Common myeloid progenitor, CD34-positive (primary cell): ENCODE results near the gene UGCG. TPM values are rescaled to one million over a fixed set of nuclear protein-coding genes. Genes with fewer than 3 reads are reported as not detected.

Source experiments
- CTCF ChIA-PET: fragments of 350-600 bp; sonication (Branson Sonifier 250); formaldehyde crosslinking; loops from one replicate; lab custom pipeline; 2021; ENCODE audit warnings: antibody characterized with exemption; lab: Charles Lee
- POLR2A ChIA-PET: fragments of 350-600 bp; sonication (Branson Sonifier 250); formaldehyde crosslinking; loops from one replicate; lab custom pipeline; 2021; ENCODE audit warnings: antibody characterized with exemption; lab: Charles Lee
- DNase-seq, 3 donors: peaks; one replicate each; pipeline versions ENCODE4 v3.0.0 to v3.0.0-alpha.2; 2013
- H3K27ac ChIP-seq, 2 experiments: 1 replicate in 1 of 2; 2 replicates in 1 of 2; pipeline ENCODE4 v1.7.0; 2013; ENCODE audit warnings: inconsistent platforms in 2 of 2, low read length in 2 of 2, mild to moderate bottlenecking in 2 of 2, low read depth in 1 of 2, moderate library complexity in 1 of 2; ENCODE audit not compliant: severe bottlenecking in 2 of 2, insufficient read depth in 1 of 2, poor library complexity in 1 of 2
- H3K27me3 ChIP-seq, 5 experiments: replicated peaks in 2 of 5; 1 replicate in 3 of 5; 2 replicates in 2 of 5; pipeline versions ENCODE4 v1.6.1 to v1.7.0; 2013; ENCODE audit warnings: low read length in 4 of 5, mild to moderate bottlenecking in 2 of 5, moderate library complexity in 2 of 5, inconsistent platforms in 1 of 5; ENCODE audit not compliant: insufficient read depth in 5 of 5, control insufficient read depth in 4 of 5
- H3K36me3 ChIP-seq, 4 experiments: 1 replicate in 2 of 4; 2 replicates in 2 of 4; pipeline versions ENCODE4 v1.6.1 to v1.7.0; 2013; ENCODE audit warnings: low read length in 3 of 4, control low read depth in 1 of 4, mild to moderate bottlenecking in 1 of 4; ENCODE audit not compliant: control insufficient read depth in 4 of 4, insufficient read depth in 4 of 4
- H3K4me1 ChIP-seq, 4 experiments: 1 replicate in 3 of 4; 2 replicates in 1 of 4; pipeline versions ENCODE4 v1.6.1 to v1.7.1; 2013; ENCODE audit warnings: low read length in 3 of 4, mild to moderate bottlenecking in 3 of 4, control low read depth in 1 of 4, inconsistent platforms in 1 of 4, moderate library complexity in 1 of 4; ENCODE audit not compliant: control insufficient read depth in 4 of 4, insufficient read depth in 4 of 4; ENCODE audit errors: control extremely low read depth in 1 of 4
- H3K4me3 ChIP-seq, 7 experiments: 1 replicate in 4 of 7; 2 replicates in 3 of 7; pipeline versions ENCODE4 v1.5.1 to v1.7.0; 2013; ENCODE audit warnings: mild to moderate bottlenecking in 7 of 7, low read length in 6 of 7, moderate library complexity in 6 of 7, inconsistent platforms in 2 of 7, low read depth in 2 of 7, control low read depth in 1 of 7; ENCODE audit not compliant: insufficient read depth in 4 of 7, control insufficient read depth in 1 of 7; ENCODE audit errors: extremely low read depth in 1 of 7
- H3K9me3 ChIP-seq, 5 experiments: 1 replicate in 4 of 5; 2 replicates in 1 of 5; pipeline versions ENCODE4 v1.6.1 to v1.7.1; 2013; ENCODE audit warnings: low read length in 4 of 5, mild to moderate bottlenecking in 2 of 5, inconsistent platforms in 1 of 5, low read depth in 1 of 5, moderate library complexity in 1 of 5; ENCODE audit not compliant: control insufficient read depth in 4 of 5, insufficient read depth in 2 of 5; ENCODE audit errors: control extremely low read depth in 1 of 5
- WGBS: methylation state at CpG from one replicate; pipeline ENCODE4 v1.1.5; 2013; ENCODE audit not compliant: insufficient coverage; 5-methylcytosine and 5-hydroxymethylcytosine counted together
- polyA plus RNA-seq: library from polyadenylated mRNA; unstranded; fragments of 120-200 nt; gene quantifications from one replicate; pipeline ENCODE4 v1.2.1, GENCODE V29; 2013

The UGCG gene
- 5.0 TPM for polyA plus RNA-seq

GRCh38 chr9:111895996-111896941, at the start of gene UGCG:
UGCG (plus strand) TSS chr9:111896814; CDS start chr9:111897216, 402 bp downstream.
- peaks cover 0 to 3% (median 0%) of the 10 kb centered on the region in 5 experiments for H3K27me3 ChIP-seq
- DNase-seq = peak; percentile 75 to 89 (median 88)
- no peaks in the 10 kb centered on the region for H3K36me3 ChIP-seq
- 1% methylated on average over 63 of the region's 84 CpGs for WGBS
- H3K27ac ChIP-seq = peak within 1 kb of the TSS in 1 of 2 experiments; percentile 75
- H3K9me3 ChIP-seq = no peaks in the 10 kb centered on the region
- peaks cover 11 to 19% (median 14%) of the 10 kb centered on the region in 4 experiments for H3K4me1 ChIP-seq
- ChIA-PET POLR2A (no interaction called here), CTCF (interaction anchor here (1.0 kb wide), 1 partner anchor 178 kb away, joined by 5 read pairs; no protein-coding TSS in a partner anchor)
- peak within 1 kb of the TSS; percentile 81 to 94 (median 87) for H3K4me3 ChIP-seq

GRCh38 chr9:111851553-111851952, 45.1 kb upstream of the UGCG start:
- H3K4me3 ChIP-seq = no peak overlapping the region
- 59% methylated on average over 2 of the region's 2 CpGs for WGBS

GRCh38 chr9:111852291-111852690, 44.3 kb upstream of the UGCG start:
- Histone ChIP-seq H3K27me3 (peaks cover 0 to 2% (median 0%) of the 10 kb centered on the region in 5 experiments), H3K4me3 (no peak overlapping the region), H3K36me3 (no peaks in the 10 kb centered on the region), H3K27ac (no peak overlapping the region), H3K9me3 (no peaks in the 10 kb centered on the region), H3K4me1 (peaks cover 0 to 3% (median 0%) of the 10 kb centered on the region in 4 experiments)
- POLR2A ChIA-PET = no interaction called here
- no peak for DNase-seq
- 100% methylated on average over 1 of the region's 1 CpG for WGBS
- CTCF ChIA-PET = no interaction called here

More at GRCh38 chr9:111851553-111851952, 45.1 kb upstream of the UGCG start:
- Histone ChIP-seq H3K9me3 (no peaks in the 10 kb centered on the region), H3K27me3 (peaks cover 0 to 2% (median 0%) of the 10 kb centered on the region in 5 experiments), H3K27ac (no peak overlapping the region), H3K4me1 (peaks cover 0 to 3% (median 0%) of the 10 kb centered on the region in 4 experiments), H3K36me3 (no peaks in the 10 kb centered on the region)
- no peak for DNase-seq
- ChIA-PET CTCF (no interaction called here), POLR2A (no interaction called here)

- POLR2A ChIA-PET = no interaction called here
- Histone ChIP-seq H3K27ac (no peak overlapping the region), H3K27me3 (peaks cover 0 to 2% (median 0%) of the 10 kb centered on the region in 5 experiments)
These were observed 43.2 kb upstream of the UGCG start for GRCh38 chr9:111853450-111853827.

GRCh38 chr9:111854799-111855198, 41.8 kb upstream of the UGCG start:
- H3K9me3 ChIP-seq = no peaks in the 10 kb centered on the region
- peaks cover 0 to 3% (median 0%) of the 10 kb centered on the region in 4 experiments for H3K4me1 ChIP-seq
- peaks cover 0 to 2% (median 0%) of the 10 kb centered on the region in 5 experiments for H3K27me3 ChIP-seq
- DNase-seq = no peak
- no peak overlapping the region for H3K4me3 ChIP-seq
- WGBS = 98% methylated on average over 4 of the region's 4 CpGs
- H3K36me3 ChIP-seq = no peaks in the 10 kb centered on the region
- CTCF ChIA-PET = no interaction called here
- no peak overlapping the region for H3K27ac ChIP-seq
- POLR2A ChIA-PET = no interaction called here

More at GRCh38 chr9:111853450-111853827, 43.2 kb upstream of the UGCG start:
- H3K9me3 ChIP-seq = no peaks in the 10 kb centered on the region
- peaks cover 0 to 3% (median 0%) of the 10 kb centered on the region in 4 experiments for H3K4me1 ChIP-seq
- CTCF ChIA-PET = no interaction called here
- DNase-seq = no peak
- no peaks in the 10 kb centered on the region for H3K36me3 ChIP-seq
- H3K4me3 ChIP-seq = no peak overlapping the region

- no peak for DNase-seq
- no peaks in the 10 kb centered on the region for H3K9me3 ChIP-seq
- ChIA-PET CTCF (no interaction called here), POLR2A (no interaction called here)
- H3K27ac ChIP-seq = no peak overlapping the region
- H3K4me3 ChIP-seq = no peak overlapping the region
- H3K4me1 ChIP-seq = no peaks in the 10 kb centered on the region
- H3K36me3 ChIP-seq = no peaks in the 10 kb centered on the region
- 100% methylated on average over 1 of the region's 3 CpGs for WGBS
- no peaks in the 10 kb centered on the region for H3K27me3 ChIP-seq
These were observed 38.9 kb upstream of the UGCG start for GRCh38 chr9:111857555-111858211.
